ENCODE data around the gene TRIM72.

GRCh38 chr16:31179219-31179746 is 34.6 kb upstream of the TRIM72 start:
- peak in 1 of 2 donors; percentile 4 for TF ChIP-seq POLR2A (IDR thresholded peaks at IDR 0.05)
- TF ChIP-seq CTCF (IDR thresholded peaks at IDR 0.05): no peak

Measured in lower leg skin (tissue), 3 donors.